ENCODE results near the gene MED31. TPM values are rescaled to one million over a fixed set of nuclear protein-coding genes. Genes with fewer than 3 reads are reported as not detected.

MED31 gene
- 1 to 10 TPM; 5.5 to 9.9 (median 8.2) TPM for total RNA-seq

DNA sequence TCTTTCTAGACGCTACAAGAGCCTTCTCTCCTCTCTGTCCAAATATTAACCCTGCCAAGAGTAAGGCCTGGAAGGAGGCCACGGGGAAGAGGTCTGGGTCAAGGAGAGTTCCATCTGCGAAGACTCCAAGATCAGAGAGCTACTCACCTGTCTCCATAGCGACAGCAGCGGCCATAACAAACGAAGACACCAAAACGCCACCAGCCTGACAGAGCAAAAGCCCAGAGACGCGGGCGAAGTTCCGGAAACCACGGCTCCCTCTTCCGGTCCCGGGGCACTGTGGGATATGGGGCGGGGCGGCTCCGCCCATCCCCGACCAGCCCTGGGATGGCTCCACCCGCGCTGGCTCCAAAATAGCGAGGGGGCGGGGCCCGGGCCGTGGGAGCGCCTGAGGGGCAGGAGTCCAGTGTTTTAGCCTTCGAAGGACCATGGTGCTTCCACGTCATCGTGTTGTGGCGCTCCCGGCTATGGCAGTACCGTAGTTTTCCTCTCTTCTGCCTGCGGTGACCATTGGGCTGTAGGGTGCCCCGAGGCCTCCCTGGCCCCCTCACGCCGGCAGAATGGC lies at the start of gene MED31, which contains the start of gene C17orf100:
TSS of gene MED31 (minus strand) at position 252 of the 565 bp plus-strand sequence. CDS start at position 175, 77 bp downstream.
TSS of gene C17orf100 (plus strand) at position 409 of the 565 bp plus-strand sequence. CDS start at position 561, 152 bp downstream.
- no peak for TF ChIP-seq CTCF (IDR thresholded peaks at IDR 0.05)
- ATAC-seq (ENCODE audit: low FRiP score) (peak; percentile 98), DNase-seq (ENCODE audit: low spot score) (peak; percentile 86)

DNA sequence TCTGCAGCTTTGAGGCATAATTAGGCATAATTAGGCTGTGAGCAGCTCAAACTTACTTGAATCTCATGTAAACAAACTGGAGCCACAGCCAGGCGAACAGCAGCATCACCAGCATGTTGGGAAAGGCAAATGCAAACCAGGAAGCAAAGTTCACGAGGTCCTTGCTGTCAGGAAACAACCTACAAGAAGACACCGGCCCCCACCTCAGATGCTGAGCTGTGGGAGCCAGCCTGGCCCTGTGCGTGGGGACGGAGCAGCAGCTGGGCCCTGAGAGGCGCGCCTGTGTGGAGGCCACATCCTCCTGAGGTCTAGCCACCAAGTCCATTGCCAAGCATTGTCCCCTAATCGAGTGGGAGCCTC lies 49.5 kb upstream of the MED31 start:
- DNase-seq (ENCODE audit: low spot score) = no peak
- no peak for ATAC-seq (ENCODE audit: low FRiP score)
- TF ChIP-seq CTCF (IDR thresholded peaks at IDR 0.05) = no peak

DNA sequence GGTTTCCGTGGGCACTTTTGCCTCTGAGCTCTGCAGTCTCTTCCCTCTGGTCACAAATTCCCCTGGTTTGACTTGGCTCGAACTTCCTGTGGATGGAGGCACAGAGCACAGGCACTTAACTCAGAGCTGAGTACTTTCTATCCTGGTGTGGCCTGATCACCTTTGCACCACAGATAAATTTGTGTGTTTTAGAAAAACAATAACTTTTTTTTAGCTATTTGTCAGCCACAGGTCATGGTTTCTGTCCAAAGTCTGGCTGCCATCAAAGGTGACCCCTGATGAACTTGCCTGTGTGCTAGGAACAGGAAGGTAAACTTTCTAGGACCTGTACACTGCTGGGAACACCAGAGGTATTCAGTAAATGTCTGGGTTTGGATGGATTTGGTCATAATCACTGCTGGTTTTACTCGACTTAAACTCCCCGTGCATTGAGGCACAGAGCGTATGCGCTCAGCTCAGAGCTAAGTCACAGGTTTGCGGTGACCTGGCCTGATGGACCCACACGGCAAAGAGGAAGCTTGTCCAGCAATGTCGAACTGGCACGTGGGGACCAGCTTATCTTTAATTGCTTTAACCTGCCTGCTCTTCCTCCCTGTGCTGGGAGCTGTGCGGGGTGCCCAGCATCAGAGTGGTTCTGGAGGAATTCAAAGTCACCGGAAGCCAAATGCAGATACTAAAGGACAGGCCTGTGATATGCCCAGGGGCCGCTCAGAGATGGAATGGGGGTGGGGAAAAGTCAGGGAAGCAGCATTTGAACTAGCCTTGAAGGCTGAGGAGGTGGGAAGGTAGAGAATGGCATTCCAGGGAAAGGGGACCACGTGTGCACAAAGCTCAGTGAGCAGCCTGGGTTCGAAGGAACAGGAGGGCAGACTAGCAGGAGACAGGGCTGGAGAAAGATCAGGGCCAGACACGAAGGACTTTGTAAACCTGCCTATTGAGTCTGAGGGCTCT lies 48.9 kb upstream of the MED31 start:
- ATAC-seq (ENCODE audit: low FRiP score) (no peak), DNase-seq (ENCODE audit: low spot score) (no peak)
- TF ChIP-seq CTCF (IDR thresholded peaks at IDR 0.05) = no peak

- TF ChIP-seq CTCF (IDR thresholded peaks at IDR 0.05) = no peak
- no peak for DNase-seq (ENCODE audit: low spot score)
- ATAC-seq (ENCODE audit: low FRiP score) = no peak
Measured at GRCh38 chr17:6698004-6698403, 46.6 kb upstream of the MED31 start.

- DNase-seq (ENCODE audit: low spot score) = no peak
- no peak for ATAC-seq (ENCODE audit: low FRiP score)
Measured at GRCh38 chr17:6696906-6697305, 45.5 kb upstream of the MED31 start.

DNA sequence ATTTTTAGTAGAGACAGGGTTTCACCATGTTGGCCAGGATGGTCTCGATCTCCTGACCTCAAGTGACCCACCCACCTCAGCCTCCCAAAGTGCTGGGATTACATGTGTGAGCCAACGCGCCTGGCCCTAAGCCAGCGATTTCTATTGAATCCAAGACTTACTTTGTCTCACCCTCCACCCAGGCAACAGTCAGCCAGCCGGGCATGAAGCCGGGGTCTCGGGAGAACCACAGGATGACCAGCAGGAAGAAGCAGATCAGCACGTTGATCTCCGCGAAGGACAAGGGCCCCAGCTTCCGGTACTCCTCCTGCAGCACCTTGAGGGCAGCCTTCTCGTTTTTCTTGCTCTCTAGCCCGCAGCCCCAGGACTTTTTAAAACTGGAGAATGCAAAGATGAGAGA lies 44.2 kb upstream of the MED31 start:
- DNase-seq (ENCODE audit: low spot score) = no peak
- TF ChIP-seq CTCF (IDR thresholded peaks at IDR 0.05) = no peak
- no peak for ATAC-seq (ENCODE audit: low FRiP score)

More at GRCh38 chr17:6696906-6697305, 45.5 kb upstream of the MED31 start:
- no peak for TF ChIP-seq CTCF (IDR thresholded peaks at IDR 0.05)
